ENCODE data around the gene ENOX1.

Gene ENOX1

DNA sequence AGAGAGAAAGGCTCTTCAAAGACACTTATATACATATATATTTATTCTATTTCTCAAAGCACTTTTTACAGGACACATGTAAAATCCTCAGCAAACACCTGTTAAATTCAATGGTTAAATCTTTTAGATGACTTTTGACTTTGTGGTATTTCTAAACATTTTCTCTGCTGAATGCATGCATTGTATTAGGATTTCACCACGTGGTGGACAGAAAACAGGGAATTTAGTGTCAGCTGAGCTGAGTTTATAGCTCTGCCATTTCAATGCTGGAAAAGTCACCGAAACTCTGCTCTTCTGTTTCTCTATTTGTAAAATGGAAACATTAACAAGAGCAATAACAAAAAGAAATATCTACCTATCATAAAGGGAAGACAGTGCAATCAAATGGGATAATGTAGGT, 375.6 kb downstream of the ENOX1 start:
- TF ChIP-seq, protein P1, sequence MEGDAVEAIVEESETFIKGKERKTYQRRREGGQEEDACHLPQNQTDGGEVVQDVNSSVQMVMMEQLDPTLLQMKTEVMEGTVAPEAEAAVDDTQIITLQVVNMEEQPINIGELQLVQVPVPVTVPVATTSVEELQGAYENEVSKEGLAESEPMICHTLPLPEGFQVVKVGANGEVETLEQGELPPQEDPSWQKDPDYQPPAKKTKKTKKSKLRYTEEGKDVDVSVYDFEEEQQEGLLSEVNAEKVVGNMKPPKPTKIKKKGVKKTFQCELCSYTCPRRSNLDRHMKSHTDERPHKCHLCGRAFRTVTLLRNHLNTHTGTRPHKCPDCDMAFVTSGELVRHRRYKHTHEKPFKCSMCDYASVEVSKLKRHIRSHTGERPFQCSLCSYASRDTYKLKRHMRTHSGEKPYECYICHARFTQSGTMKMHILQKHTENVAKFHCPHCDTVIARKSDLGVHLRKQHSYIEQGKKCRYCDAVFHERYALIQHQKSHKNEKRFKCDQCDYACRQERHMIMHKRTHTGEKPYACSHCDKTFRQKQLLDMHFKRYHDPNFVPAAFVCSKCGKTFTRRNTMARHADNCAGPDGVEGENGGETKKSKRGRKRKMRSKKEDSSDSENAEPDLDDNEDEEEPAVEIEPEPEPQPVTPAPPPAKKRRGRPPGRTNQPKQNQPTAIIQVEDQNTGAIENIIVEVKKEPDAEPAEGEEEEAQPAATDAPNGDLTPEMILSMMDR (IDR thresholded peaks at IDR 0.05; ENCODE audit: unreplicated experiment in 3 of 3), result no peak
- H3K4me1 Mint-ChIP-seq, result peaks cover 16% of the 10 kb centered on the region
- H3K27ac Mint-ChIP-seq, result peak overlapping the region in 1 of 3 experiments; percentile 25
- no peaks in the 10 kb centered on the region for H3K27me3 Mint-ChIP-seq (ENCODE audit: low read depth)
- peaks cover 4% of the 10 kb centered on the region for H3K9me3 Mint-ChIP-seq
- H3K36me3 Mint-ChIP-seq (ENCODE audit: low read depth), result no peaks in the 10 kb centered on the region
- no peak overlapping the region for H3K4me3 Mint-ChIP-seq

DNA sequence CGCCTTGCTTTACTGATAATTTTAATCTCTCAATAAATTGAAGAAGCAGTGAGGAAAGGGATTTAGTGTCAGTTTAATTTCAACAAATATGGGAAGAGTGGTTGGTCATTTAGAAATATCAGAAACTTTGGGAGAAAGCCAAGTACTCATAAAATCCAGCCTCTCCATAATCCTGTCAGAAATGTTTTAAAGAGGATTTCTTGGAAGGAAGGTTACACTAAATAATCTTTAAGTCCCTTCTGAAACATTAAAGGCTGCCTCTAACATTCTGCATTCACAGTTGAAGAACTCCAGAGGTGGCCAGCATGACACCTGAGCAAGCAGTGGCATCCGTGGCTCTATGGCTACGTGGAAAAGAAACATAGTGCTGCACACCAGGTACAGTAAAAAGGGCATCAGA, 378.5 kb downstream of the ENOX1 start:
- Mint-ChIP-seq H3K27me3 (ENCODE audit: low read depth) (peaks cover 7% of the 10 kb centered on the region), H3K36me3 (ENCODE audit: low read depth) (no peaks in the 10 kb centered on the region), H3K9me3 (peaks cover 4% of the 10 kb centered on the region), H3K27ac (peak overlapping the region in 2 of 3 experiments; percentile 1 to 21), H3K4me3 (no peak overlapping the region), H3K4me1 (peaks cover 16% of the 10 kb centered on the region)
- TF ChIP-seq, protein P1 (IDR thresholded peaks at IDR 0.05; ENCODE audit: unreplicated experiment in 3 of 3), result no peak

DNA sequence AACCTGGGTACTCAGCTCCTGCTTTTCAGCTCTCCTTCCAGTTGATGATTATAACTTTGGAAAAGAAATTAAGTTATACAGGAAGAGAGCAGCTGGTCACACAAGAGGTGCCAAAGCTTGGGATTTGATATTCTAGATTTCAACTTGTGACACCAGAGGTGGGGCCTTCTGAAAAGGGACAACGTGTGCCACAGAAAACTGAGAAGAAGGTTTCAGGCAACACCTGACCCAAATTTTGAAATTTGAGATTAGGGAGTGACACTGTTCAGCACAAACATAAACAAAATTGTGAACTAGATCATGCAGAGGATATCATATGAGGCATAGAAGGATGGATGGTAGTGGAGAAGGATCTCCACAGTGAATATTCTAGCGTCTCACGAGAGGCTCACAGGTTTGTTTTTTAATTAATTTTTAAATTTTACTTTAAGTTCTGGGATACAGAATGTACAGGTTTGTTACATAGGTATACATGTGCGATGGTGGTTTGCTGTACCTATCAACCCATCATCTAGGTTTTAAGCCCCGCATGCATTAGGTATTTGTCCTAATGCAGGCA, 379.7 kb downstream of the ENOX1 start:
- TF ChIP-seq, protein P1 (IDR thresholded peaks at IDR 0.05; ENCODE audit: unreplicated experiment in 3 of 3), result no peak
- H3K27ac Mint-ChIP-seq, result no peak overlapping the region
- no peaks in the 10 kb centered on the region for H3K36me3 Mint-ChIP-seq (ENCODE audit: low read depth)
- H3K9me3 Mint-ChIP-seq, result peaks cover 4% of the 10 kb centered on the region
- peaks cover 16% of the 10 kb centered on the region for H3K4me1 Mint-ChIP-seq
- peaks cover 7% of the 10 kb centered on the region for H3K27me3 Mint-ChIP-seq (ENCODE audit: low read depth)
- H3K4me3 Mint-ChIP-seq, result no peak overlapping the region

DNA sequence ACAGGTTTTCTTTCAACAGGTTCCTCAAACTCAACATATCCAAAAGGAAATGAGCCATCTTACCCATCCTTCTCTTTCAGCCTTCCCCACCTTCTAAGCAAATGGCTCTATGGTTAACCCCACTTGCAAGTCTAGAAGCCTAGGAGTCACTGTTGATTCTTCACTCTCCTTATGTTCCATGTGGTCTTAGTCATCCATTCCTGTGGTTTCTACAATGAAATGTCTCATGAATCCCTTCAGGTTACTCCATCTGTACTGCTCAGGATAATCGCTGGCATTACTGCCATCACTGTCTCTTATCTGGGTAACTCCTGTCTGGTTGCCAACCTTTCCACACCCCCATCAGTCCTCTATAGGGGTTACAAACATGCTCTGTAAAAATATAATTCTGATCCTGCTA, 381.3 kb downstream of the ENOX1 start:
- TF ChIP-seq, protein P1 (IDR thresholded peaks at IDR 0.05; ENCODE audit: unreplicated experiment in 3 of 3), result no peak
- peaks cover 9% of the 10 kb centered on the region for H3K4me1 Mint-ChIP-seq
- no peaks in the 10 kb centered on the region for H3K36me3 Mint-ChIP-seq (ENCODE audit: low read depth)

DNA sequence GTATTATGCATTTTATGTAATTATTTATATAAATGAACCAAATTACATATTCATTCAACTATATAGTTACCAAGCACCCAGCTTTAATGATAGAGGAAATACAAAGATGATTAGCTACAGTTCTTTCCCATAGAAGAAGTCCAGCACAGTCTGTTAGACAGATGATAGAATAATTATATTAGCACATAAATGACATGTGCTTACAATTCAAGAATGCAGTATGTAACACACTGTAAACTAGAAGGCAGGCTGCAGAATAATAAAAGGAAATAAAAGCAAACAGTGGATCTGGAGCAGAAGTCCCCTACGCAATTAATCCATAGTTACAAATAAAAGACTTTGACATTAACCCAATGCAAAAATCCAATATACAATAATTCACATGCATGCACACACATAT, 384.4 kb downstream of the ENOX1 start:
- Mint-ChIP-seq H3K9me3 (no peaks in the 10 kb centered on the region), H3K4me1 (peaks cover 4% of the 10 kb centered on the region), H3K4me3 (no peak overlapping the region), H3K27me3 (ENCODE audit: low read depth) (peaks cover 7% of the 10 kb centered on the region), H3K36me3 (ENCODE audit: low read depth) (no peaks in the 10 kb centered on the region), H3K27ac (no peak overlapping the region)
- TF ChIP-seq, protein P1 (IDR thresholded peaks at IDR 0.05; ENCODE audit: unreplicated experiment in 3 of 3), result no peak

More for the DNA sequence above, 381.3 kb downstream of the ENOX1 start:
- H3K9me3 Mint-ChIP-seq, result peaks cover 4% of the 10 kb centered on the region
- no peak overlapping the region for H3K27ac Mint-ChIP-seq
- peaks cover 7% of the 10 kb centered on the region for H3K27me3 Mint-ChIP-seq (ENCODE audit: low read depth)
- no peak overlapping the region for H3K4me3 Mint-ChIP-seq

DNA sequence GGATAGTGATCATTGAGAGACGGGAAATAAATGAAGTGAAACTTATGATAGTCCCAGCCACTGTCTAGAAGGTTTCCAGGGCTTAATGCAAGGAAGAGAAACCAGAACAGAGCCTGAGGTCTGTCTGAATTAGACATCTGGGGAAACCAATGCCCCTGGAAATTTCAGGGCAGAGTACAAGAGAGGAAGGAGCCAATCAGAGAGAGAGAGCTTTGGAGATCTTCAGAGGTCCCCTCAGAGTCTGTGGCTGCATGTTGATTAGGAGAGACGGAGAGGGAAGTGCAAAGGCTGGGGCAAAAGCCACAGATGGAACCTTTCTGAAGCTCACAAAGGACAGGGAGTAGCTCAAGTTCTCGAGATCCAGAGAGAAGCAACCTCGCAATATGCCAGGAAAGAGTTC, 385.4 kb downstream of the ENOX1 start:
- Mint-ChIP-seq H3K4me3 (no peak overlapping the region), H3K4me1 (peaks cover 4% of the 10 kb centered on the region), H3K27ac (no peak overlapping the region), H3K36me3 (ENCODE audit: low read depth) (no peaks in the 10 kb centered on the region), H3K9me3 (no peaks in the 10 kb centered on the region), H3K27me3 (ENCODE audit: low read depth) (peaks cover 7% of the 10 kb centered on the region)
- TF ChIP-seq, protein P1 (IDR thresholded peaks at IDR 0.05; ENCODE audit: unreplicated experiment in 3 of 3), result no peak
